ENCODE results near the gene TESK1. TPM values are rescaled to one million over a fixed set of nuclear protein-coding genes. Genes with fewer than 3 reads are reported as not detected.
"Not testable (repeated sequence)": the region's sequence is repeated elsewhere in the genome, so short reads cannot be mapped to it uniquely, and the experiment has no call there.

Gene TESK1
- total RNA-seq, 2 donors from 2014 or later = 19.4 to 61.3 TPM

- Mint-ChIP-seq H3K27ac (peak overlapping the region; percentile 65 to 86), H3K9me3 (no peaks in the 10 kb centered on the region)
- peak; percentile 65 to 77 for ATAC-seq
Measured at GRCh38 chr9:35618854-35619799, 14.1 kb downstream of the TESK1 start.

GRCh38 chr9:35619800-35620158 lies 14.7 kb downstream of the TESK1 start:
- no peak for DNase-seq (ENCODE audit: low spot score in 2 of 2)
- peak overlapping the region; percentile 14 to 86 for H3K27ac Mint-ChIP-seq
- H3K36me3 Mint-ChIP-seq = no peaks in the 10 kb centered on the region
- ATAC-seq = peak; percentile 69 to 71
- no peaks in the 10 kb centered on the region for H3K9me3 Mint-ChIP-seq

More at GRCh38 chr9:35618854-35619799, 14.1 kb downstream of the TESK1 start:
- no peaks in the 10 kb centered on the region for H3K36me3 Mint-ChIP-seq
- DNase-seq (ENCODE audit: low spot score in 2 of 2) = peak in 1 of 2 donors; percentile 72

GRCh38 chr9:35627575-35627974 lies 22.5 kb downstream of the TESK1 start:
- no peaks in the 10 kb centered on the region for H3K36me3 Mint-ChIP-seq
- H3K27ac Mint-ChIP-seq = no peak overlapping the region
- ATAC-seq (no peak), DNase-seq (ENCODE audit: low spot score in 2 of 2) (no peak)
- no peaks in the 10 kb centered on the region for H3K9me3 Mint-ChIP-seq

- no peaks in the 10 kb centered on the region for H3K9me3 Mint-ChIP-seq
- H3K36me3 Mint-ChIP-seq = no peaks in the 10 kb centered on the region
- ATAC-seq (no peak), DNase-seq (ENCODE audit: low spot score in 2 of 2) (no peak)
- no peak overlapping the region for H3K27ac Mint-ChIP-seq
Measured at GRCh38 chr9:35628389-35628991, 23.4 kb downstream of the TESK1 start.

- no peak for ATAC-seq
- Mint-ChIP-seq H3K9me3 (no peaks in the 10 kb centered on the region), H3K27ac (no peak overlapping the region), H3K36me3 (no peaks in the 10 kb centered on the region)
- no peak for DNase-seq (ENCODE audit: low spot score in 2 of 2)
Measured at GRCh38 chr9:35629597-35629996, 24.5 kb downstream of the TESK1 start.

GRCh38 chr9:35635730-35636129 lies 30.7 kb downstream of the TESK1 start:
- Mint-ChIP-seq H3K27ac (peak overlapping the region in 1 of 2 donors; percentile 9), H3K9me3 (peaks cover 4 to 16% of the 10 kb centered on the region in 2 donors), H3K36me3 (peaks cover 0 to 21% of the 10 kb centered on the region in 2 donors)
- DNase-seq (ENCODE audit: low spot score in 2 of 2) (no peak), ATAC-seq (no peak)

GRCh38 chr9:35636135-35636876 lies 31.2 kb downstream of the TESK1 start:
- Mint-ChIP-seq H3K27ac (no peak overlapping the region), H3K9me3 (peaks cover 4 to 16% of the 10 kb centered on the region in 2 donors), H3K36me3 (peaks cover 0 to 27% of the 10 kb centered on the region in 2 donors)
- ATAC-seq = no peak
- no peak for DNase-seq (ENCODE audit: low spot score in 2 of 2)

GRCh38 chr9:35636877-35637246 lies 31.8 kb downstream of the TESK1 start:
- H3K36me3 Mint-ChIP-seq = peaks cover 0 to 32% of the 10 kb centered on the region in 2 donors
- ATAC-seq; H3K27ac Mint-ChIP-seq; DNase-seq (ENCODE audit: low spot score in 2 of 2): not testable (repeated sequence)
- H3K9me3 Mint-ChIP-seq = peaks cover 4 to 16% of the 10 kb centered on the region in 2 donors

GRCh38 chr9:35637427-35637955 lies 32.4 kb downstream of the TESK1 start:
- Mint-ChIP-seq H3K36me3 (peaks cover 0 to 32% of the 10 kb centered on the region in 2 donors), H3K9me3 (peaks cover 4 to 16% of the 10 kb centered on the region in 2 donors), H3K27ac (peak overlapping the region in 1 of 2 donors; percentile 26)
- DNase-seq (ENCODE audit: low spot score in 2 of 2); ATAC-seq: not testable (repeated sequence)

GRCh38 chr9:35638751-35639150 lies 33.7 kb downstream of the TESK1 start:
- Mint-ChIP-seq H3K36me3 (peaks cover 0 to 39% of the 10 kb centered on the region in 2 donors), H3K27ac (peak overlapping the region; percentile 32 to 85), H3K9me3 (peaks cover 4 to 16% of the 10 kb centered on the region in 2 donors)
- ATAC-seq = peak in 1 of 2 donors; percentile 47
- not testable (repeated sequence) for DNase-seq (ENCODE audit: low spot score in 2 of 2)

GRCh38 chr9:35639225-35639624 lies 34.2 kb downstream of the TESK1 start:
- not testable (repeated sequence) for DNase-seq (ENCODE audit: low spot score in 2 of 2)
- peak overlapping the region; percentile 83 to 85 for H3K27ac Mint-ChIP-seq
- peaks cover 0 to 39% of the 10 kb centered on the region in 2 donors for H3K36me3 Mint-ChIP-seq
- H3K9me3 Mint-ChIP-seq = peaks cover 4 to 16% of the 10 kb centered on the region in 2 donors
- peak in 1 of 2 donors; percentile 79 for ATAC-seq

- DNase-seq (ENCODE audit: low spot score in 2 of 2) = no peak
- peak overlapping the region; percentile 83 to 85 for H3K27ac Mint-ChIP-seq
- ATAC-seq = peak in 1 of 2 donors; percentile 11
- peaks cover 0 to 43% of the 10 kb centered on the region in 2 donors for H3K36me3 Mint-ChIP-seq
- H3K9me3 Mint-ChIP-seq = peaks cover 4 to 16% of the 10 kb centered on the region in 2 donors
Measured at GRCh38 chr9:35639631-35640030, 34.6 kb downstream of the TESK1 start.

GRCh38 chr9:35640431-35640830 lies 35.4 kb downstream of the TESK1 start:
- peak overlapping the region in 1 of 2 donors; percentile 1 for H3K27ac Mint-ChIP-seq
- H3K36me3 Mint-ChIP-seq = peaks cover 0 to 45% of the 10 kb centered on the region in 2 donors
- ATAC-seq; DNase-seq (ENCODE audit: low spot score in 2 of 2): not testable (repeated sequence)
- peaks cover 4 to 16% of the 10 kb centered on the region in 2 donors for H3K9me3 Mint-ChIP-seq

GRCh38 chr9:35641478-35641877 lies 36.4 kb downstream of the TESK1 start:
- Mint-ChIP-seq H3K9me3 (peaks cover 4 to 16% of the 10 kb centered on the region in 2 donors), H3K36me3 (peaks cover 0 to 51% of the 10 kb centered on the region in 2 donors)
- H3K27ac Mint-ChIP-seq = not testable (repeated sequence)

GRCh38 chr9:35643046-35643445 lies 38.0 kb downstream of the TESK1 start:
- peaks cover 0 to 42% of the 10 kb centered on the region in 2 donors for H3K36me3 Mint-ChIP-seq
- H3K9me3 Mint-ChIP-seq = peaks cover 4 to 5% of the 10 kb centered on the region in 2 donors
- DNase-seq (ENCODE audit: low spot score in 2 of 2) = no peak
- ATAC-seq = no peak
- H3K27ac Mint-ChIP-seq = no peak overlapping the region

More at GRCh38 chr9:35641478-35641877, 36.4 kb downstream of the TESK1 start:
- not testable (repeated sequence) for DNase-seq (ENCODE audit: low spot score in 2 of 2); ATAC-seq

GRCh38 chr9:35645736-35646135 lies 40.7 kb downstream of the TESK1 start:
- H3K9me3 Mint-ChIP-seq; DNase-seq (ENCODE audit: low spot score in 2 of 2); ATAC-seq: not testable (repeated sequence)
- Mint-ChIP-seq H3K27ac (peak overlapping the region; percentile 85 to 97), H3K36me3 (peaks cover 9 to 51% of the 10 kb centered on the region in 2 donors)
